ENCODE data around the gene ATRX.
"Not testable (repeated sequence)": the region's sequence is repeated elsewhere in the genome, so short reads cannot be mapped to it uniquely, and the experiment has no call there.

Gene ATRX

GRCh38 chrX:77785486-77786364 lies at the start of gene ATRX:
ATRX (minus strand) TSS chrX:77786216; CDS start chrX:77786001, 215 bp downstream.
- DNase-seq, result peak; percentile 86

- not testable (repeated sequence) for DNase-seq
These were observed 45.5 kb upstream of the ATRX start for GRCh38 chrX:77831544-77831943.

- not testable (repeated sequence) for DNase-seq
These were observed 36.0 kb upstream of the ATRX start for GRCh38 chrX:77821989-77822388.

GRCh38 chrX:77820091-77820727 lies 34.2 kb upstream of the ATRX start:
- no peak for DNase-seq

- no peak for DNase-seq
These were observed 28.2 kb upstream of the ATRX start for GRCh38 chrX:77814210-77814609.

- no peak for DNase-seq
These were observed 16.2 kb upstream of the ATRX start for GRCh38 chrX:77802201-77802600.

- DNase-seq, result no peak
These were observed 9.1 kb upstream of the ATRX start for GRCh38 chrX:77795124-77795523.

GRCh38 chrX:77793946-77794345 lies 7.9 kb upstream of the ATRX start:
- no peak for DNase-seq

GRCh38 chrX:77788050-77788449 lies 2.0 kb upstream of the ATRX start:
- DNase-seq, result no peak

GRCh38 chrX:77786365-77786680 lies 307 bp upstream of the ATRX start:
- no peak for DNase-seq

- DNase-seq, result no peak
These were observed 6.3 kb downstream of the ATRX start for GRCh38 chrX:77779695-77780094.

- DNase-seq, result no peak
These were observed 9.4 kb downstream of the ATRX start for GRCh38 chrX:77776659-77777058.

- no peak for DNase-seq
These were observed 14.4 kb downstream of the ATRX start for GRCh38 chrX:77771601-77772000.

- no peak for DNase-seq
These were observed 17.2 kb downstream of the ATRX start for GRCh38 chrX:77768787-77769186.

GRCh38 chrX:77766212-77766611 lies 19.8 kb downstream of the ATRX start:
- not testable (repeated sequence) for DNase-seq

- no peak for DNase-seq
These were observed 30.5 kb downstream of the ATRX start for GRCh38 chrX:77755561-77755960.

GRCh38 chrX:77753942-77754341 lies 32.1 kb downstream of the ATRX start:
- DNase-seq, result not testable (repeated sequence)

GRCh38 chrX:77749695-77750094 lies 36.3 kb downstream of the ATRX start:
- DNase-seq, result no peak

- no peak for DNase-seq
These were observed 42.3 kb downstream of the ATRX start for GRCh38 chrX:77743720-77744119.

GRCh38 chrX:77742788-77743476 lies 43.1 kb downstream of the ATRX start:
- no peak for DNase-seq

GRCh38 chrX:77740376-77740905 lies 45.6 kb downstream of the ATRX start:
- no peak for DNase-seq

- no peak for DNase-seq
These were observed 52.7 kb downstream of the ATRX start for GRCh38 chrX:77733342-77733741.

GRCh38 chrX:77731821-77732419 lies 54.1 kb downstream of the ATRX start:
- DNase-seq, result no peak
